Adrenal gland (tissue), 5 donors: Measurements from ENCODE around the gene CCDC28B.

Experiments
- POLR2A ChIP-seq, 2 donors: fragments of 450-650 bp; IDR thresholded peaks; one replicate each; pipeline ENCODE4 v1.6.1; 2017; ENCODE audit warnings: antibody characterized with exemption in 2 of 2, mild to moderate bottlenecking in 2 of 2, moderate library complexity in 1 of 2
- TF ChIP-seq, protein P1 (sequence below), 6 experiments: fragments of 450-650 bp in 4 of 6; fragments of 200-600 bp in 2 of 6; sonication (generic) in 1 of 6; IDR thresholded peaks; 1 replicate in 5 of 6; 2 replicates in 1 of 6; pipeline versions ENCODE4 v1.5.1 to v1.8.0; 2016 to 2021; ENCODE audit warnings: antibody characterized with exemption in 6 of 6, mild to moderate bottlenecking in 2 of 6, moderate library complexity in 1 of 6
- donor health status: DM: no; HTN: no; CAD: no.

DNA sequence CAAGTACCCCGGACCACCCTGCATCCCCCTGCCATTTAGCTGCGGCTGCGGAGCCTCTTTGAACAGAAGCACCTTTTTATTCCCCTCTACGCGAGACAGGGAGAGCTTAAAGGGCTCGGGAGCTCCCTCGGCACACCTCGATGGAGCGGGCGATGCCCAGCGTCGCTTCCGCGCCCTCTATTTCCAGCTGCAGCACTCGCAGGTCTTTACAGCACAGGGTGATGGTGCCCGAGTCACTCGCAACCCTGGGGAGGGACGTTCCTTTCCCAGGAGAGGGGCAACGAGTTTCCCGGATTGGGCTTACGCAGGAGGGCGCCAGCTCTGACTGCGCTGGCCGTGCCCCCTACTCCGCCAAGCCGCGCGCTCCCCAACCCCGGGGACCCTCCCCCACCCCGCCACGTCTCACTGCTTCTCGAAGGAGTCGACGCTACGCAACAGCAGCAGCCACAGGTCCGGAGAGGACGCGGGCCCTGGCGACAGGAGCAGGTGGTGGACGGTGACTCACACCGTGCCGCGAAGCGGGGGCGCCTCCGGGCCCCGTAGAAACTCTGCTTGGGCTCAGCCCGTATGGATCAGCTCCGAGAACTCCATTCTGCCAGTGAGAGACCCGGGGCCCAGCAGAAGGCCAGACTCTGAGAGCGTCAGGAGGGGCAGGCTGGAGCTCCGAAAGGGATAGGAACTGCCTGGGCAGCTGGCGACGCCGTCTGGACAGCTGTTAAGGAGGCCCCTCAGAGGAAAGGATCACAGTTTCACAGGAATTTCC is 40.8 kb downstream of the CCDC28B start:
- TF ChIP-seq POLR2A (IDR thresholded peaks at IDR 0.05), result peak in 1 of 2 donors; percentile 62
- TF ChIP-seq, protein P1, sequence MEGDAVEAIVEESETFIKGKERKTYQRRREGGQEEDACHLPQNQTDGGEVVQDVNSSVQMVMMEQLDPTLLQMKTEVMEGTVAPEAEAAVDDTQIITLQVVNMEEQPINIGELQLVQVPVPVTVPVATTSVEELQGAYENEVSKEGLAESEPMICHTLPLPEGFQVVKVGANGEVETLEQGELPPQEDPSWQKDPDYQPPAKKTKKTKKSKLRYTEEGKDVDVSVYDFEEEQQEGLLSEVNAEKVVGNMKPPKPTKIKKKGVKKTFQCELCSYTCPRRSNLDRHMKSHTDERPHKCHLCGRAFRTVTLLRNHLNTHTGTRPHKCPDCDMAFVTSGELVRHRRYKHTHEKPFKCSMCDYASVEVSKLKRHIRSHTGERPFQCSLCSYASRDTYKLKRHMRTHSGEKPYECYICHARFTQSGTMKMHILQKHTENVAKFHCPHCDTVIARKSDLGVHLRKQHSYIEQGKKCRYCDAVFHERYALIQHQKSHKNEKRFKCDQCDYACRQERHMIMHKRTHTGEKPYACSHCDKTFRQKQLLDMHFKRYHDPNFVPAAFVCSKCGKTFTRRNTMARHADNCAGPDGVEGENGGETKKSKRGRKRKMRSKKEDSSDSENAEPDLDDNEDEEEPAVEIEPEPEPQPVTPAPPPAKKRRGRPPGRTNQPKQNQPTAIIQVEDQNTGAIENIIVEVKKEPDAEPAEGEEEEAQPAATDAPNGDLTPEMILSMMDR (IDR thresholded peaks at IDR 0.05), result peak in 1 of 6 experiments; percentile 1
